Measurements from ENCODE around the gene HINT1.

Gene HINT1

DNA sequence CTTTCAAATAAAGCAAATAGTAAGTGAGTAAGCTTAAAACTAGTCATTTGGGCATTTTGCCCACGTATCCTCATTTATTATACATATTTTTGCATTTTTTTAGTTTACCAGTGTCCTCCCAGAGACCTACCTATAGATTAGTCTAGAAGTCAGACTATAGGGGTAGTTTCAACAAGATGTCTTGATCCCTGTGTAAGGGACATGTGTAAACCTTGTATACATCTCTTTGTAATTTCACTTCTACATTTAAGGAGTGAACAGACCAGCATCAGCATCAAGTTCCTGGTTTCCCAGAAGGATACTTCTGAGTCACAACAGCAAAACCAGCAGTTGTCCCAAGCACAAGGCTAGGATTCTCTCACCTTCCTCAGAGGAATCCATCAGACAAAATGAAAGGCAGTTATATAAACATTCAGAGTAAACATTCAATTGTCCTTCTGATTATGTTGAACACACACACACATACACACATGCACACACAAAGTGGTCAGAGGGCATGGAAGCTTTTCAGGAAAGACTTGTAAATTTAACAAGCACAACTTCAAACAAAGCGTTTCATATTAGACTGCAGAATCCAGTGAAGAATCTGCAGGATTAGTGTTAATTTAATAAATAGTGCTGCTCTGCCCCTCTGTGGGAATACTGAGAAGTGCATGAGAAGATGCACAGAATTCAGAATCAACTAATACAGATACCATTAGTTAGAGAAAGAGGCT is 55.4 kb downstream of the HINT1 start:
- DNase-seq (ENCODE audit: low read depth), result peak; percentile 13
